GM06990 (cell line): ENCODE measurements around the gene UROS.

Source experiments
- DNase-seq: peaks from one replicate; pipeline ENCODE4 v3.0.0-alpha.2; 2011; ENCODE audit not compliant: insufficient read length; ENCODE audit errors: extremely low read depth
- H3K27me3 ChIP-seq: replicated peaks from 2 replicates; pipeline ENCODE4 v1.6.0; 2011; ENCODE audit warnings: low read length; ENCODE audit not compliant: control insufficient read depth, insufficient read depth
- H3K36me3 ChIP-seq: 2 replicates; pipeline ENCODE4 v1.5.1; 2011; ENCODE audit warnings: low read length; ENCODE audit not compliant: control insufficient read depth, insufficient read depth
- H3K4me3 ChIP-seq: replicated peaks from 2 replicates; pipeline ENCODE4 v1.5.1; 2011; ENCODE audit warnings: low read depth, mild to moderate bottlenecking, control low read depth, low read length
- CTCF ChIP-seq: IDR thresholded peaks from 2 replicates; pipeline ENCODE4 v1.5.1; 2011; ENCODE audit warnings: low read length, control low read depth, mild to moderate bottlenecking, inconsistent platforms; ENCODE audit not compliant: insufficient read depth, poor library complexity, severe bottlenecking

The UROS gene

GRCh38 chr10:125843603-125844329 lies 20.7 kb upstream of the UROS start:
- peaks cover 12% of the 10 kb centered on the region for H3K36me3 ChIP-seq
- H3K4me3 ChIP-seq, result no peak overlapping the region
- DNase-seq, result no peak
- no peaks in the 10 kb centered on the region for H3K27me3 ChIP-seq
- TF ChIP-seq CTCF, result no peak

- TF ChIP-seq CTCF, result no peak
- no peak for DNase-seq
- H3K36me3 ChIP-seq, result peaks cover 15% of the 10 kb centered on the region
- H3K27me3 ChIP-seq, result no peaks in the 10 kb centered on the region
- no peak overlapping the region for H3K4me3 ChIP-seq
These were observed 17.9 kb upstream of the UROS start for GRCh38 chr10:125840955-125841354.

GRCh38 chr10:125840406-125840805 lies 17.3 kb upstream of the UROS start:
- Histone ChIP-seq H3K36me3 (peaks cover 15% of the 10 kb centered on the region), H3K27me3 (no peaks in the 10 kb centered on the region), H3K4me3 (no peak overlapping the region)
- no peak for TF ChIP-seq CTCF
- no peak for DNase-seq

GRCh38 chr10:125838802-125839575 lies 15.9 kb upstream of the UROS start:
- no peak for TF ChIP-seq CTCF
- H3K36me3 ChIP-seq, result peaks cover 17% of the 10 kb centered on the region
- H3K4me3 ChIP-seq, result no peak overlapping the region
- no peaks in the 10 kb centered on the region for H3K27me3 ChIP-seq
- no peak for DNase-seq

- no peak overlapping the region for H3K4me3 ChIP-seq
- H3K27me3 ChIP-seq, result no peaks in the 10 kb centered on the region
- TF ChIP-seq CTCF, result no peak
- no peak for DNase-seq
- peaks cover 21% of the 10 kb centered on the region for H3K36me3 ChIP-seq
These were observed 13.7 kb upstream of the UROS start for GRCh38 chr10:125836746-125837145.
